SJCRH30 (cell line): ENCODE results near the gene PRSS12. TPM values are rescaled to one million over a fixed set of nuclear protein-coding genes. Genes with fewer than 3 reads are reported as not detected.
A peak's percentile ranks its signal among the peaks of the same experiment; 100 is the strongest.

Source experiments
- DNase-seq, 2 experiments: peaks; one replicate each; pipeline ENCODE4 v3.0.0-alpha.2; 2015 to 2020
- H3K27ac ChIP-seq: fragments of 250-450 bp; sonication (Bioruptor Pico); 2 replicates; pipeline ENCODE4 v1.5.1; 2020; ENCODE audit warnings: mild to moderate bottlenecking, moderate library complexity
- H3K27me3 ChIP-seq: fragments of 250-450 bp; sonication (Bioruptor Pico); 2 replicates; pipeline ENCODE4 v1.5.1; 2020; ENCODE audit warnings: mild to moderate bottlenecking, moderate library complexity
- H3K36me3 ChIP-seq: fragments of 250-450 bp; sonication (Bioruptor Pico); 2 replicates; pipeline ENCODE4 v1.5.1; 2020; ENCODE audit warnings: mild to moderate bottlenecking, moderate library complexity
- H3K4me1 ChIP-seq: fragments of 250-450 bp; sonication (Bioruptor Pico); 2 replicates; pipeline ENCODE4 v1.5.1; 2020; ENCODE audit warnings: mild to moderate bottlenecking, moderate library complexity
- H3K4me3 ChIP-seq: fragments of 250-450 bp; sonication (Bioruptor Pico); 2 replicates; pipeline ENCODE4 v1.5.1; 2020; ENCODE audit warnings: mild to moderate bottlenecking, moderate library complexity
- H3K9me3 ChIP-seq: fragments of 250-450 bp; sonication (Bioruptor Pico); replicated peaks from 2 replicates; pipeline ENCODE4 v1.5.1; 2020; ENCODE audit warnings: mild to moderate bottlenecking, moderate library complexity
- total RNA-seq: library from RNA; depleted of rRNA; stranded (reverse); fragments of >200 nt; shearing (Covaris generic); gene quantifications from 2 replicates; pipeline ENCODE4 v1.2.3, GENCODE V29; 2014

The PRSS12 gene
- total RNA-seq, 1 experiment from 2014 or later, result 9.9 TPM

DNA sequence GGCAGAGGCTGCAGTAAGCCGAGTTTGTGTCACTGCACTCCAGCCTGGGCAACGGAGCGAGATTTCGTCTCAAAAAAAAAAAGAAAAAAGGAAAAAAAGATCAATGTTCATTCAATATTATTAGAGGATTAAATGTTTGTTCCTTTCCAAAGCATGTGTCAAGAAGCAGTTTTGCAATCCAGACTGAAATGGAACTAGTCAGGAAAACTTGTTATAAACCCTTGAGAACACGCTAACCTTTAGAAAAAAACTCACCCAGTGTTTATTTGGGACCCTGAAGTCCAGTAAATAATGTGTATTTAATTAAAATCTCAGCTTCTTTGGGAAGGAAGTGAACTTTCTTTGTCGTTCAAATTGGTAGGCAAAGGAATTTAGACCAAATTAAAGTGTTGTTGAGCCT is 16.4 kb upstream of the PRSS12 start:
- Histone ChIP-seq H3K36me3 (no peaks in the 10 kb centered on the region), H3K9me3 (no peaks in the 10 kb centered on the region), H3K27ac (no peak overlapping the region), H3K4me3 (no peak overlapping the region), H3K27me3 (no peaks in the 10 kb centered on the region), H3K4me1 (peaks cover 5% of the 10 kb centered on the region; the same call in 1 of the 2 replicates)
- DNase-seq, result no peak

DNA sequence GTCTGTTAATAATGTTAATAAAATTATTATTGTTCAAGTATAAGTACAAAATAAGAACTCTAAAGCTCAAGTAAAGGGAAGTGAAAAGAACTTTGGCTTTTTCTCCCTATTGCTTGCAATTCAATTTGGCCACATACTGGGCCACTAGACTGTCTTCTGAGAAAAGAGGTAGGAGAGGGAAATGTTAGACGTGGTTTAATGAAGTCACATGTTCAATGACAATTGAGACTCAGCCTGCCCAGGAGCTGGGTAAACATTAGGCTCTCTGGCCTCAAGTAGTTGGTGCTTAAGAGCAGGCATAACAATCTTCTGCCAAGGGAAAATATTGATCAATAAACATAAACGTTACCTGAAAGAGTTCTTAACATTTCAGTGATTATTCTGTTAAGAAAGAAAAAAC is 15.1 kb upstream of the PRSS12 start:
- Histone ChIP-seq H3K27ac (no peak overlapping the region), H3K36me3 (no peaks in the 10 kb centered on the region), H3K4me3 (no peak overlapping the region), H3K27me3 (no peaks in the 10 kb centered on the region), H3K9me3 (no peaks in the 10 kb centered on the region), H3K4me1 (no peaks in the 10 kb centered on the region)
- no peak for DNase-seq

DNA sequence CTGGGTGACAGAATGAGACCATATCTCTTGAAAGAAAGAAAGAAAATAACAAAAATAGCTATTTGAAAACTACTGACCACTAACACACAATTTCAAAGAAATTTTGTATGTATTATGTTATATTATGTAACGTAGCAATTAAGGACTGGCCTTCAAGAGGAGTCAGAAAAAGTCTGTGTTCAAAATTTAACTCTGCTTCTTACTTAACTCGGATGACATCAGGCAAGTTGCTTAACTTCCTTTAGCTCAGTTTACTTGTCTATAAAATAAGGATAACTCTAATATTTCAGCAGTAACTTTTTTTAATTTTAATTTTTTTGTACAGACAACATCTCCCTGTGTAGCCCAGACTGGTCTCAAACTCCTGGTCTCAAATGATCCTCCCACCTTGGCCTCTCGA is 14.6 kb upstream of the PRSS12 start:
- Histone ChIP-seq H3K9me3 (no peaks in the 10 kb centered on the region), H3K27ac (no peak overlapping the region), H3K27me3 (no peaks in the 10 kb centered on the region), H3K36me3 (no peaks in the 10 kb centered on the region), H3K4me1 (no peaks in the 10 kb centered on the region), H3K4me3 (no peak overlapping the region)
- DNase-seq, result no peak

DNA sequence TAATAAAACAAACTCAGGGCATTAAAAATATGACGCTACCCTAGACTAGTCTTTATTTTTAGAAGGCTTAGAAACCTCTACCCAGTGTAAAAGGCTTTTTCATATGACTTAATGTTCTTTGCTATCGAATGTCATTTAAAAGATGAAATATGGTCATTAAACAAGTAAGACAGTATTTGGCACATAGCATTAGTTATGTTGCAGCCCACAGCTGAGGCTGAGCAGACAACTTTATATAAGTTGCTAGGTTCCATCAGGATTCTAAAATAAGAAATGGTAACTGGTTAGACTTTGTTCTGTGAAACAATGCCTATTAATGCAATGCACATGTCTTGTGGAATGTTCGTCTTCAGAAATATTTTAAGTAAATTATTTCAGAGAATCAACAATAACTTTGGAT is 10.4 kb upstream of the PRSS12 start:
- Histone ChIP-seq H3K27ac (no peak overlapping the region), H3K27me3 (no peaks in the 10 kb centered on the region), H3K9me3 (no peaks in the 10 kb centered on the region), H3K4me1 (no peaks in the 10 kb centered on the region), H3K36me3 (no peaks in the 10 kb centered on the region), H3K4me3 (no peak overlapping the region)
- DNase-seq, result no peak

DNA sequence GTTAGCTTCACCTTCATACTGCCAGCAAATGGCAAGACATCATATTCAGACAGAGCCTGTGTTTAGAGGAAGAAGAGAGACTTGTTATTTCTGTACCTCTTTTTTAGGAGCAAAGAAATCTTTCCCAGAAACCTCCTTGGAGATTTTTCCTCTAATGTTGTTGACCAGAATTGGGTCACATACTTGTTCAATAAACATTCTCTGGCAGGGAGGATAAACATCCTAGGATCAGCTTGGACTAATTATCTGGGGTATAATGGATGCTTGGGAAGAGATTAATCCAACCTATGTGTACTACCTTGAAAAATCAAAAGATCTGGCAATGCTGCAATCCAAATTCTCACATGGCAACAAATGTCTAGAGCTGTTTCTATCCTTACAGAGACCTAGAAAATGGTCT is 8.4 kb upstream of the PRSS12 start:
- no peak for DNase-seq
- Histone ChIP-seq H3K4me1 (no peaks in the 10 kb centered on the region), H3K9me3 (no peaks in the 10 kb centered on the region), H3K4me3 (no peak overlapping the region), H3K36me3 (no peaks in the 10 kb centered on the region), H3K27me3 (no peaks in the 10 kb centered on the region), H3K27ac (no peak overlapping the region)

DNA sequence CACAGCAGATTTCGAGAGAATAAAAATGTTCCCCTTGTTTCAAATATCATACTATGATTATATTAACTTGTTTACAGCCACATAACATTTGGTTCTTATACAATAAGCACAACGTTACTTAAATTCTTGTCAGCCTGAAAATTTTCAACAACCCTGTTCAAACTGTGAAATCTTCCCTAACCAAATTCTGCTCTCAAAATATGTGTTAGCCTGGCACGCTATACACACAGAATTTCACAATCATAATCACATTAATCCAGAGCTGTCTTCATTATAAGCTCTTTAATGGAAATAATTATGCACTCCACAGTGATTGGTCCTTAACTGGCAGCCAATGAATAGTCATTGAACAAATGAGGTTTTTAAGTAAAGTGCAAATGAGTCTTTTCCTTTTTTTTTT is 7.3 kb upstream of the PRSS12 start:
- H3K27ac ChIP-seq, result no peak overlapping the region
- no peaks in the 10 kb centered on the region for H3K27me3 ChIP-seq
- DNase-seq, result no peak
- no peaks in the 10 kb centered on the region for H3K4me1 ChIP-seq
- H3K36me3 ChIP-seq, result no peaks in the 10 kb centered on the region
- no peaks in the 10 kb centered on the region for H3K9me3 ChIP-seq
- H3K4me3 ChIP-seq, result no peak overlapping the region

DNA sequence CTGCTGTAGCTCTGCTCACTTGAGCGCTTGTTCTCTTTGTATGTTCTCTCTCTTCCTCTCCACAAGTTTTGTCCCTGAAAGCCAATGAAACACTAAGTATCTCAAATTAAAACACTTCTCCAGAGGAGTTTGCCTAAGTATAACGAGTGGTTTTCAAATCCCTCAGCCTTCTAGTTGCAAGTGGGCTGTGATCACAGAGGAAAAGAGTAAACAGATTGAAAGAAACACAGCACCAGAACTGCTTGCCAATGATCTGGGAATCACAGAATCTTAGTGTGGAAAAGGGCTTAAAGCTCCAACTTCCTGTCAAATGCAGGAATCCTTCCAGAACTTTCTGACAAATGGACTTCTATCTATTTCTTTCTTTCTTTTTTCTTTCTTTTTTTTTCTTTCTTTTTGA is 4.8 kb upstream of the PRSS12 start:
- Histone ChIP-seq H3K36me3 (no peaks in the 10 kb centered on the region), H3K4me3 (no peak overlapping the region), H3K4me1 (0 out of 2 replicates have a peak, but pooled peaks cover 3% of the 10 kb centered on the region), H3K27ac (no peak overlapping the region), H3K9me3 (no peaks in the 10 kb centered on the region), H3K27me3 (no peaks in the 10 kb centered on the region)
- DNase-seq, result no peak

DNA sequence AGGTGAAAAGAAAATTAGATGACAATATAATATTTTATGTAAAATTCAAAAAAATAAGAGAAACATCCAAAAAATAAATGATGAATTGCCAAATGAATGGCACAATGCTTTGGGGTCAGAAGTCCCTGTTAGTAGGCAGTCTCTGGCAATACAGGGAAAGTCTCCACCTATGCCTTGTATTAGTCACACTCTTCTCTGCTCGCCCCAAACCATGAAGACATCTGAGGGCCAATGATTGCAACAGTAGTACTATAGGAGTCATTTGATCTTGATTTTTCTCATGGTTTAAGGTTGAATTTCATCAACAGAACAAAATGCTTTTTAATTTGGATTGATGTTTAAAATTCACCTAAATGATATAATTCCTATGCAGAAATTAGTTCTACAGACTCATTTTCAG is 3.9 kb upstream of the PRSS12 start:
- H3K27me3 ChIP-seq, result no peaks in the 10 kb centered on the region
- H3K27ac ChIP-seq, result no peak overlapping the region
- no peaks in the 10 kb centered on the region for H3K36me3 ChIP-seq
- no peaks in the 10 kb centered on the region for H3K9me3 ChIP-seq
- H3K4me1 ChIP-seq, result 0 out of 2 replicates have a peak, but pooled peaks cover 3% of the 10 kb centered on the region
- no peak overlapping the region for H3K4me3 ChIP-seq
- DNase-seq, result no peak

DNA sequence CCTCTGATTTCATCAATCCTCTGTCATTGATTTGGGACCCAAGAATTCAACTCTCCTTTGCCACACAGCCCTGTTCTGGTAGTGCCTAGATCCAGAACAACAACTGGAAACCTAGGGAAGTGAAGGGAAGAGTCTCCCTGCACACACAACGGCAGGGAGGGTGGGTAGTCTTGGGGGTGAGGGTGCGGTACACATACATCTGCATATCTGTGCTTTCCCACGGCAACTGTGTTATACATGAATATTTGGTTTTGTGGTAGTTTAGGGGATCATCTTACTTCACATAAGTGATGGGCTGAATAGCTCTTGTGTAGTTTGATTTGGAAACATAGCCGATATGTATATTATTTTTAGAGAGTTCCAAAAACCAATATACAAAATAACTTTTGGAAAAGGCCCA is 3.3 kb upstream of the PRSS12 start:
- no peak overlapping the region for H3K27ac ChIP-seq
- H3K36me3 ChIP-seq, result no peaks in the 10 kb centered on the region

DNA sequence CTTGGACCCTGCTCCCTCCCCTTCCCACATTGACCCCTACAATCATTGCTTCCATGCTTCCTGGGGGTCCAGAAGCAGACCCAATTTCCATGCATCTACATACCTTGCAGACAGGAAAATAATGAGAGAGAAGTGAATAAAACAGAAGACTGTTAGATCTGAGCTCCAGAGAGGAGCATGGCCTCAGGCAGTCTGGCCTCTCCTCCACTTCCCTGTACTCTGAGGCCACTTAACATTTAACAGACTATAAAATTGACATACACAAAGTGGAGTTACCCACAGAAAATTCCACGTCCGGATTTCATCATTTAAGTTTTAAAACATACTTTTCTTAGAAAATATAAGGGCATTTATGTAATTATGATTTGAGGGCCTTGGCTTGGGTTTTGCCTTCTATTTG is 2.1 kb upstream of the PRSS12 start:
- H3K4me3 ChIP-seq, result no peak overlapping the region
- no peak overlapping the region for H3K27ac ChIP-seq
- DNase-seq, result no peak
- H3K9me3 ChIP-seq, result no peaks in the 10 kb centered on the region
- H3K4me1 ChIP-seq, result 0 out of 2 replicates have a peak, but pooled peaks cover 3% of the 10 kb centered on the region
- H3K36me3 ChIP-seq, result no peaks in the 10 kb centered on the region
- no peaks in the 10 kb centered on the region for H3K27me3 ChIP-seq

More for the DNA sequence above, 3.3 kb upstream of the PRSS12 start:
- Histone ChIP-seq H3K4me1 (0 out of 2 replicates have a peak, but pooled peaks cover 3% of the 10 kb centered on the region), H3K27me3 (no peaks in the 10 kb centered on the region), H3K4me3 (no peak overlapping the region), H3K9me3 (no peaks in the 10 kb centered on the region)
- no peak for DNase-seq

DNA sequence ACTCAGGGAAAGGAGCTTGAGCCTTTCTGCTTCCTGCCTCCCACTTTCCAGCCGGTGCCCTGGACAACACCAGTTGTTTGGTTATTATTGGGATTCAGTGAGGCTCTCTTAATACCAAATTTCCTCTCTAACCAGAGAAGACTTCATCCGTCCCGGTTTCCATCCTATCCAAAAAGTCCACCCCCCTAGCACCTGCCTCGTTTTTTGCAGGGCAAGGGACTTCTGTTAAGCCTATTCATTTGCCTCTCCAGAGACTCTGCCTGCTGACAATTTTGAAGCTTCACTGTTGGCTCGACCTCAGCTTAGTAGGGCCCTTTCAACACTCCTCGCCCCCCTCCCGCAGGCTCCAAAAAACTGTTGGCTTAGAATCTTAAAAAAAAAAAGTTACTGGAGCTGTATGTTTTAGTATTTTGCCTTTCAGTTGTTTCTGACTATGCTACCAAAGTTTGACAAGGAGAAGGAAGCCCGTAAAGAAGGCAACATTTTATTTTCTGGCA is 779 bp upstream of the PRSS12 start:
- H3K27ac ChIP-seq, result peak overlapping the region; percentile 48
- no peaks in the 10 kb centered on the region for H3K9me3 ChIP-seq
- H3K4me1 ChIP-seq, result 0 out of 2 replicates have a peak, but pooled peaks cover 3% of the 10 kb centered on the region
- H3K4me3 ChIP-seq, result peak overlapping the region; percentile 74
- H3K36me3 ChIP-seq, result no peaks in the 10 kb centered on the region
- H3K27me3 ChIP-seq, result no peaks in the 10 kb centered on the region
- peak; percentile 46 to 75 for DNase-seq

DNA sequence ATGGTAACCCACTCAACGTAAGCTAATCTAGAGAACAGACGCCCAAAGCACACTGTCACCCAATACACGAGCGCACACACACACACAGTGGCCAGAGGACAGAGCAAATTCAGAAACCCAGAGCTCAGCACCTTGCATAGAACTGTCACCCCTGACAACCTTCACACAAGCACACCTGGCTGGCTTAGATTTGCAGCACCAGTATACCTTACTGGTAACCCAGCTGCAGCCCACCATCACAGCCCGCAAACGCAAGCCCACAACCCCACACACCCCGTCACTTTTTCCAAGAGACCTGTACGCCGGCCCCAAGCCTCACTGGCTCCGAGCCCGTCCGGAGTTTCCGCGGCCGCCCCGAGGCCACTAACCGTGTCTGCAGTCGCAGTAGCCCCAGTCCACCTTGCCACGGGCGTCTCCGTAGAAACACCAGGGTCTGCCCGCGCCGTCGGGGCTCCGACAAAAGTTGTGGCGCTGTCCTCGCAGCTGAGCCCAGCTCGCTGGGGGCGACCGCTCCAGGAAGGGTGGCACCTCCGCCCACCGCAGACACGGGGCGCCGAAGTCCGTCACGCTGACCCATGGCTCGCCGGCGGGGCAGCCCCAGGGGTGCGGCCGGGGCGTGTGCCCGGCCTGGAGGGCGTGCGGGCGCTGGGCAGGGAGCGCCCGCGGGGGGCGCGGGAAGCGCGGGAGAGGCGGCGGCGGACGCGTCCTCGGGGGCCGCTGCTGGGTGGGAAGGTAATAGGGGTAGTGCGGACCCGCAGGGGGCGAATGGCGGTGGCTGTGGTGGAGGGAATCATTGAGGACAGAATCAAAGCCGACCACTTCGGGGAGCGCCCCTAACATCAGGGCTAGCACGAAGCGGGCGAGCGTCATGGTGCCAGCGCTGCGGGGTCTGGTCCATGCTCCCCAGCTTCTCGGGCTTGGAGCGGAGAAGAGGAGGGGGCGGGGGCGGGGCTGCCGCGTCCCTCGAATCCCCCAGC is 664 bp downstream of the PRSS12 start:
- peak overlapping the region; percentile 48 for H3K27ac ChIP-seq
- DNase-seq, result peak; percentile 23 to 45
- H3K36me3 ChIP-seq, result no peaks in the 10 kb centered on the region
- H3K9me3 ChIP-seq, result no peaks in the 10 kb centered on the region
- H3K4me1 ChIP-seq, result 0 out of 2 replicates have a peak, but pooled peaks cover 3% of the 10 kb centered on the region
- no peaks in the 10 kb centered on the region for H3K27me3 ChIP-seq
- H3K4me3 ChIP-seq, result peak overlapping the region; percentile 74

DNA sequence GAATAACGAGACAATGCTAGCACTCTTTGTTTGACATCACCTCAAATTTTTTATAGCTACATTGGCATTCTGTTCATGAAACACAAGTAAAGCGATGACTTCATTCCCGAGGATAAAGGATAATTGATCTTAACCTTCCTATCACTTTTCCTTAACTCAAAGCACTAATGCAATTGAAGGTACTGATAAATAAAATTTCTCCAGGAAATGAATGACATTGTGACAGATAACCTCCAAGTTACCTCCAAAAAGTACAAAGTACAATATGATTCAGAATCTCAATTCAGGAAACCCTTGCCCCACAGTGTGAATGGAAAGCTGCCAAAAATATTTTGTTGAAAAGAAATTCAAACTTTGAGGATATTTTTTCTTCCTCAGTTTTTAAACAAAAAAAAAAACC is 1.8 kb downstream of the PRSS12 start:
- Histone ChIP-seq H3K36me3 (no peaks in the 10 kb centered on the region), H3K27ac (no peak overlapping the region), H3K27me3 (no peaks in the 10 kb centered on the region), H3K4me3 (no peak overlapping the region), H3K4me1 (0 out of 2 replicates have a peak, but pooled peaks cover 3% of the 10 kb centered on the region), H3K9me3 (no peaks in the 10 kb centered on the region)
- DNase-seq, result no peak

DNA sequence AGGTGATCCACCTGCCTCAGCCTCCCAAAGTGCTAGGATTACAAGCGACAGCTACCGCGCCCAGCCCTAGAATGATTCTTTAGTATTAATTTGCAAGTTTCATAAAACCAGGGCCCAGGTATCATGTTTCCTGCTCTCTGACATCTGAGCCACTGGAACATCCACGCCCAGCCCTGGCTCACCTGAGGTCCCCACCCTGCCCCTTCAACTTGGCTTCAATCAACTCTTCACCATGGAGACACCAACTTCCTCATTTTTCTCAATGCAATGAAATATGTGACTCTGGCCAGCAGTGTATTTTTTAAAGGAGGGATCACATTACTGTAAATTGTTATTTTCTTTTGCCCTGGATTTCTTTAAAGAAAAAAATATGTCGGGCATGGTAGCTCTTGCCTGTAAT is 3.9 kb downstream of the PRSS12 start:
- Histone ChIP-seq H3K27ac (no peak overlapping the region), H3K36me3 (no peaks in the 10 kb centered on the region), H3K4me3 (no peak overlapping the region), H3K9me3 (no peaks in the 10 kb centered on the region), H3K27me3 (no peaks in the 10 kb centered on the region), H3K4me1 (peaks cover 3% of the 10 kb centered on the region; the same call in 1 of the 2 replicates)
- DNase-seq, result no peak

DNA sequence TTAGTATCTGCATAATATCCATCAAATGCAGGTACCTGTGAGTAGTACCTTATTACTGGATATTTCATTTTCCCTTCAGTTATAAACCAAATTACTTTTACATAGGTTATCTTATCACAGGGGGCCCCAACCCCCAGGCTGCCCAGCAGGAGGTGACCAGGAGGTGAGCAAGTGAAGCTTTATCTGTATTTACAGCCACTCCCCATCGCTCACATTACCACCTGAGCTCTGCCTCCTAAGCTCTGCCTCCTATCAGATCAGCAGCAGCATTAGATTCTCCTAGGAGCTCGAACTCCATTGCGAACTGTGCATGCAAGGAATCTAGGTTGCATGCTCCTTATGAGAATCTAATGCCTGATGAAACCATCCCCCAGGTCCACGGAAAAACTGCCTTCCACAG is 6.3 kb downstream of the PRSS12 start:
- no peak for DNase-seq
- H3K4me1 ChIP-seq, result no peaks in the 10 kb centered on the region; the same call in 1 of the 2 replicates
- H3K4me3 ChIP-seq, result no peak overlapping the region
- no peak overlapping the region for H3K27ac ChIP-seq
- no peaks in the 10 kb centered on the region for H3K27me3 ChIP-seq
- no peaks in the 10 kb centered on the region for H3K36me3 ChIP-seq
- no peaks in the 10 kb centered on the region for H3K9me3 ChIP-seq
